GM12878 (cell line): Measurements from ENCODE around the gene HGS. TPM values are rescaled to one million over a fixed set of nuclear protein-coding genes. Genes with fewer than 3 reads are reported as not detected.
A peak's percentile ranks its signal among the peaks of the same experiment; 100 is the strongest.

Source experiments
- ATAC-seq: fragments of 200-7000 bp; cut with Tn5 transposase; 3 replicates; pipeline ENCODE4 v1.9.1; 2020; ENCODE audit warnings: mild to moderate bottlenecking, moderate library complexity
- BruUV-seq: library from RNA; stranded (reverse); fragments of 400-500 nt; replicated peaks from 2 replicates; lab custom pipeline; 2021; lab: Mats Ljungman, UMichigan
- CTCF ChIA-PET: fragments of 300-600 bp; sonication (Branson Sonifier 250); formaldehyde crosslinking; extraction: SDS; loops from one replicate; lab custom pipeline; 2021; ENCODE audit warnings: inconsistent platforms; lab: Yijun Ruan, JAX
- POLR2A ChIA-PET: fragments of 350-600 bp; formaldehyde crosslinking; extraction: SDS; loops from one replicate; lab custom pipeline; 2021; ENCODE audit warnings: inconsistent platforms; lab: Charles Lee
- RAD21 ChIA-PET: fragments of 300-600 bp; sonication (Branson Sonifier 250); formaldehyde crosslinking; loops from one replicate; lab custom pipeline; 2023; ENCODE audit warnings: antibody characterized with exemption; ENCODE audit not compliant: unreplicated experiment; lab: Charles Lee
- SMC1A ChIA-PET: fragments of 300-600 bp; sonication (Branson Sonifier 250); formaldehyde crosslinking; loops from one replicate; lab custom pipeline; 2023; ENCODE audit not compliant: unreplicated experiment, uncharacterized antibody; lab: Charles Lee
- DNase-seq: peaks from one replicate; pipeline ENCODE4 v3.0.0-alpha.2; 2011; ENCODE audit warnings: low read depth, low spot score
- FAIRE-seq: peaks from 3 replicates; lab custom pipeline; 2011; peaks lifted over from hg19 to GRCh38; lab: Jason Lieb, UNC
- H2AFZ ChIP-seq: 2 replicates; pipeline ENCODE4 v1.6.0; 2011; ENCODE audit warnings: low read depth, low read length, control low read depth; ENCODE audit not compliant: control insufficient read depth
- H3K27ac ChIP-seq: 2 replicates; pipeline ENCODE4 v1.5.1; 2011; ENCODE audit warnings: control low read depth; ENCODE audit not compliant: control insufficient read depth, insufficient read depth
- H3K27me3 ChIP-seq, 2 experiments: replicated peaks in 1 of 2; 2 replicates each; pipeline versions ENCODE4 v1.6.0 to v1.6.1; 2011; ENCODE audit warnings: low read length in 1 of 2; ENCODE audit not compliant: control insufficient read depth in 2 of 2, insufficient read depth in 2 of 2
- H3K36me3 ChIP-seq, 2 experiments: 2 replicates each; pipeline ENCODE4 v1.5.1; 2011; ENCODE audit warnings: low read length in 1 of 2; ENCODE audit not compliant: control insufficient read depth in 2 of 2, insufficient read depth in 2 of 2
- H3K4me1 ChIP-seq: 2 replicates; pipeline ENCODE4 v1.6.1; 2011; ENCODE audit warnings: mild to moderate bottlenecking, low read length, moderate library complexity, mixed read lengths; ENCODE audit not compliant: control insufficient read depth, insufficient read depth
- H3K4me2 ChIP-seq: 2 replicates; pipeline ENCODE4 v1.6.0; 2011; ENCODE audit warnings: control low read depth; ENCODE audit not compliant: control insufficient read depth, insufficient read depth
- H3K4me3 ChIP-seq: fragments of 200-600 bp; sonication (generic); 2 replicates; pipeline ENCODE4 v1.5.1; 2016
- H3K79me2 ChIP-seq: 2 replicates; pipeline ENCODE4 v1.6.0; 2011; ENCODE audit warnings: low read length; ENCODE audit not compliant: control insufficient read depth, insufficient read depth
- H3K9ac ChIP-seq: 2 replicates; pipeline ENCODE4 v1.8.0; 2011; ENCODE audit warnings: low read length, control low read depth, mixed read lengths; ENCODE audit not compliant: control insufficient read depth, insufficient read depth
- H3K9me3 ChIP-seq: replicated peaks from 3 replicates; pipeline ENCODE4 v1.5.1; 2011; ENCODE audit warnings: mild to moderate bottlenecking, low read length; ENCODE audit not compliant: control insufficient read depth, insufficient read depth
- H4K20me1 ChIP-seq: 2 replicates; pipeline ENCODE4 v1.6.0; 2011; ENCODE audit not compliant: control insufficient read depth, insufficient read depth
- BCLAF1 ChIP-seq: fragments of 450-650 bp; IDR thresholded peaks from 2 replicates; pipeline ENCODE4 v1.6.1; 2017; ENCODE audit warnings: antibody characterized with exemption, mild to moderate bottlenecking, moderate library complexity
- POLR2A ChIP-seq: IDR thresholded peaks from 2 replicates; pipeline ENCODE4 v1.6.1; 2011; ENCODE audit warnings: low read depth, mild to moderate bottlenecking, low read length
- STAT1 ChIP-seq: fragments of 450-650 bp; conservative IDR thresholded peaks from 2 replicates; pipeline ENCODE4 v1.6.1; 2014; ENCODE audit warnings: antibody characterized with exemption, mild to moderate bottlenecking
- WGBS: methylation state at CpG from one replicate; pipeline ENCODE4 v1.1.6; 2016; ENCODE audit warnings: low lambda C conversion rate; ENCODE audit not compliant: insufficient replicate concordance, insufficient coverage; ENCODE audit errors: missing lambda C conversion rate; 5-methylcytosine and 5-hydroxymethylcytosine counted together
- in situ Hi-C: fragments of 300-500 bp; cut with MboI; formaldehyde crosslinking; loops from 9 replicates; pipeline ENCODE4 v1.14.3; 2018; ENCODE audit warnings: mixed read lengths
- intact Hi-C: fragments of 100-400 bp; cut with micrococcal nuclease; formaldehyde crosslinking; loops from one replicate; pipeline ENCODE4 v1.14.2; 2022; ENCODE audit not compliant: unreplicated experiment
- polyA plus RNA-seq, 11 experiments: library from polyadenylated mRNA; depleted of rRNA in 4 of 11; unstranded in 6 of 11; stranded (reverse) in 5 of 11; fragments of >200 nt; fragmentation: Nextera tagmentation in 4 of 11; fragmentation: Illumina TruSeq in 1 of 11; extraction: Ambion mirVana in 4 of 11; extraction: Trizol in 1 of 11; gene quantifications; 1 replicate in 1 of 11; 2 replicates in 10 of 11; pipeline versions ENCODE4 v1.2.1 to v1.2.3, GENCODE V29; 2011 to 2016; ENCODE audit warnings: inconsistent platforms in 2 of 11, missing spikeins in 2 of 11, low read depth in 1 of 11
- total RNA-seq, 4 experiments: library from RNA; depleted of rRNA in 3 of 4; stranded (reverse); fragments of >200 nt in 3 of 4; fragmentation: Illumina TruSeq in 1 of 4; extraction: Trizol in 1 of 4; gene quantifications; 2 replicates each; pipeline versions ENCODE4 v1.2.1 to v1.2.3, GENCODE V29; 2013 to 2021

HGS gene
- total and polyA plus RNA-seq, 10 of the 15 experiments (the other 5 are each of a cell fraction or from before 2014, with no cell fraction given), result 2.2 to 85.6 (median 55.3) TPM

GRCh38 chr17:81708739-81709185, 25.0 kb downstream of the HGS start:
- SMC1A ChIA-PET, result no interaction called here
- TF ChIP-seq BCLAF1 (no peak), POLR2A (0 out of 2 replicates have a peak, but pooled peaks have one; percentile 6), STAT1 (no peak)
- no peak overlapping the region for H2AFZ ChIP-seq
- ATAC-seq (no peak), DNase-seq (no peak), FAIRE-seq (no peak)
- no TSS peak for BruUV-seq
- peaks cover 18% of the 10 kb centered on the region for H3K4me1 ChIP-seq
- H3K9me3 ChIP-seq, result no peaks in the 10 kb centered on the region
- H3K27me3 ChIP-seq, result no peaks in the 10 kb centered on the region
- RAD21 ChIA-PET, result no interaction called here
- intact Hi-C loops (no loop called here), in situ Hi-C loops (no loop called here)
- CTCF ChIA-PET, result no interaction called here
- H4K20me1 ChIP-seq, result no peaks in the 10 kb centered on the region
- no peak overlapping the region for H3K9ac ChIP-seq
- H3K79me2 ChIP-seq, result peaks cover 35% of the 10 kb centered on the region
- 94% methylated on average over 17 of the region's 17 CpGs for WGBS
- POLR2A ChIA-PET, result interaction anchor here (0.6 kb wide), 1 partner anchor 245 kb away, joined by 6 read pairs; no protein-coding TSS in a partner anchor
- no peak overlapping the region for H3K27ac ChIP-seq
- H3K4me3 ChIP-seq, result no peak overlapping the region
- no peak overlapping the region for H3K4me2 ChIP-seq
- peaks cover 9 to 23% of the 10 kb centered on the region in 2 experiments for H3K36me3 ChIP-seq
